Measurements from ENCODE around the gene FAM240A.

The FAM240A gene

GRCh38 chr3:46661776-46662766 is 49.7 kb downstream of the FAM240A start:
- no peak for DNase-seq (ENCODE audit: low read depth in 1 of 2, low spot score in 1 of 2)

- DNase-seq (ENCODE audit: low read depth in 1 of 2, low spot score in 1 of 2): no peak
These were observed 50.6 kb downstream of the FAM240A start for GRCh38 chr3:46662771-46663551.

- DNase-seq (ENCODE audit: low read depth in 1 of 2, low spot score in 1 of 2): no peak
These were observed 51.3 kb downstream of the FAM240A start for GRCh38 chr3:46663591-46664135.

GRCh38 chr3:46664188-46664970 is 52.1 kb downstream of the FAM240A start:
- no peak for DNase-seq (ENCODE audit: low read depth in 1 of 2, low spot score in 1 of 2)

GRCh38 chr3:46664971-46665762 is 52.8 kb downstream of the FAM240A start:
- no peak for DNase-seq (ENCODE audit: low read depth in 1 of 2, low spot score in 1 of 2)

DNA sequence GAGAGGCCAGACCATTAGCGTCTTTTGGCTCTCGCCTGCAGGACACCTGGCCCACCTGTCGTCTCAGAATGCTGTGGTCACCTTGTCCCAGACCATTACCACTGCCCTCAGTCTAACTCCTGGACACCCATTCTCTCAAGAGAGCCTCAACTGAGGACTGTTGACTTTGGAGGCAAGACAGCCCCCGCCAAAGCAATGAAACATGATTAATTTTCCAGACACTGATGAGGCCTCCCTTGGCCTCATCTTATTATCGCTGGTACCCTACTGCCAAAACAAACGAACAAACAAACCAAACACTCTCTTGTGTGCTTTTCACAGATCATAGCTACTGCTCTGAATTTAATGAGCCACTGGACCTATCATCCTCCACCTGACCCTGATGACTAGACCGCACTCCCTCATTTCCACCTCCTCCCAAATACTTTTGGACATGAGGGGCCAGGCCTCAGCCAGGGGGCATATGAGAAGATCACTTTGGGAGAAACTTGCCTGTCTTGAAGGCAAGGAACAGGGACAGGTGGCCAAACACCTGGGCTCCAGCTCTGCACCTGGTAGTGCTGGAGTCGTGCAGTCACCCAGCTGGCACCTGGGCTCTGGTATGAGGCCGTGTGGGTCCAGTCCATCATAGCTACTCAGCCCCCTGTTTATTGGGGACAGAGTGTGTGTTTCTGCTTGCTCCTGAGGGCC is 53.6 kb downstream of the FAM240A start:
- no peak for DNase-seq (ENCODE audit: low read depth in 1 of 2, low spot score in 1 of 2)

DNA sequence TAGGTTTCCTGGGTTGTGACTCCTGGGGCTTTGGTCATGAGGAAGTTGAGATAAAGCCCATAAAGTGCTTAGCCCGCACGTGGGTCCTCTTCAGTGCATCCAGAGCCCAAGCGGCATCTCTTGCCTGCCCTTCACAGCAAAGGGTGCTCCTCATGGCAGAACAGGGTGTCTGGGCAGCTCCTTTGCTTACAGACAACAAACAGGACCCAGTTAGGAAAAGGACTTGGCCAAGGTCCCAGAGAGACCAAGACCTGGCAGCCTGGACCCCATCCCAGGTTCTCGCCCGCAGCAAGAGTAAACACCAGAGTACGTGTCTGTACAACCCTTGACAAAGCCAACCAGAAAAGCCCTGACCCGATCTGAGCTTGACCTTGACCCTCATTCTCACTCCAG is 54.1 kb downstream of the FAM240A start:
- no peak for DNase-seq (ENCODE audit: low read depth in 1 of 2, low spot score in 1 of 2)

- DNase-seq (ENCODE audit: low read depth in 1 of 2, low spot score in 1 of 2): no peak
These were observed 54.8 kb downstream of the FAM240A start for GRCh38 chr3:46667061-46667621.

GRCh38 chr3:46667657-46668056 is 55.3 kb downstream of the FAM240A start:
- DNase-seq (ENCODE audit: low read depth in 1 of 2, low spot score in 1 of 2): no peak

DNA sequence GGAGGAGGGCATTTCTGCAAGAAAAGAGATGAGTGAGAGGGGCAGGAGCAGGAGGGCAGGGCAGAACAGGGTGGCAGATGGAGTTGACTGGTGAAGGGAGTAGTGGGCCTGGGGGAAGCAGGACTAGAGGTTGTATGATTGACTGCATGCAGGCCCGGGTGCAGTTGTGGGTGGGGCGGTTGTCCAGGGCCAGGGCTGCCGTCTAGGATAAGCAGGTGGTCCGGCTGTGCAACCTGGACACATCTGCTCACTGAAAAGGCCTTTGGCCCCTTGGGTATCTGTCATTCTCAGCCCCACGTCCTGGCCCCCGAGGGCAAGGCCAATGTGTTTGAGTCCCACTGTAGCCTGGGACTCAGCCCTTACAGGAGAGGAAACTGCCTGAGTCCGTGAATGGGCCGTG is 55.8 kb downstream of the FAM240A start:
- no peak for DNase-seq (ENCODE audit: low read depth in 1 of 2, low spot score in 1 of 2)

DNA sequence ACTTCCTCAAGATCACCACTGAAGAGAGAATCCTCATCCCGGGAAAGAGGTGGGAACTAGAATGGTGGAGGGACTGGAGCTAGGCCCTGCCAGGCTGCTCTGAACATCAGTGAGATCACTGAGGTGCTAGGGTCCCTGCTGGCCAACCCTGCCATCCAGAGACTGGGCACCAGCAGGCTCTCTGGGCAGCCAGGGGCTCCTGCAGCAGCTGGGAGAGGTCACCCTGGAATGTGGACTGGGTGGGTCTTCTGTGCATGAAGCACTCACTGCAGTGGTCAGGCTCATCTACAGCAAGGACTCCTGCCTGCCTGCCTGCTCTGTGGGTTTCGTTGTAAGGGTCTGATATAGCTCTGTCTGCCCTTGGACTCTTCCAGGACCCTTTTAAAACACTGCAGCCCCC is 56.3 kb downstream of the FAM240A start:
- DNase-seq (ENCODE audit: low read depth in 1 of 2, low spot score in 1 of 2): no peak

- DNase-seq (ENCODE audit: low read depth in 1 of 2, low spot score in 1 of 2): no peak
These were observed 57.1 kb downstream of the FAM240A start for GRCh38 chr3:46669191-46669999.

DNA sequence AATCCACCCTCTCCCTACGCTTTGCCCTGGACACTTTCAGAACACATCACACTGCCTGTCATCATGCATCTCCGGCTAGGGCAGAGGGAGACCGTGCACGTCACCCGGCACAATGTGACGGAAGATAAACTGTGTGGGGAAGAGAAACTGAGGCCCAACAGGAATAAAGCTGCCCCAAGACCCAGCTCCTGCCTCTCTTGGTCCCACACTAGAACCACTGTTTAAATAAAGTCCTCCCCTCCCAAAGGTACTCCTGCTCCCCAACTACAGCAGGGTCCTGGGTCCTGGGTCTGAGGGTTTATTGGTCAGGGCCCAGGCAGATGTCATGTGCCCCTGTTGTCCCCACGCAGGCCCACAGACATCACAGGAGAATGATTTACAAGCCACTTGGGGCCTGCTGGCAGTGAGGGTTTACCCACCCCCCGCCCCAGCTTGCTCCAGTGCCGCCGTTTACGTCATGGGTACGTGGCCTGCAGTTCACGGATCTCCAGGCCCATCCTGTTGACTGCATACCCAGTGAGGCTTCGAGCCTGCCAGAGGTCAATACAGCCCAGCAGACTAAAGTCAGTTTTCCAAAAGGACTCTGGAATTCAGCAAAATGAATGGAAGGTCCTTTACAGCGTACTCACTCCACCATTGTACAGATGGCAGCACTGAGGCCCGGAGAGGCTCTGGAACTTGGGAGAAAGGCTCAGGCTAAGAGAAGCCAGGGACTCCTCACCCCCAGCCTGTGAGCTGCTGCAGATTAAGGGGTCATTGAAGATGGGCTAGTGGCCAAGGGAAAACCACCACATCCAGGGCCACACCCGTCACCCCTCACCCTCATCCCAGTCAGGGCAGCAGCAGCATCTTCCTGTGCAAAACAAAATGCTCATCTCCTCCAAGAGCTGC is 57.9 kb downstream of the FAM240A start:
- DNase-seq (ENCODE audit: low read depth in 1 of 2, low spot score in 1 of 2): no peak

DNA sequence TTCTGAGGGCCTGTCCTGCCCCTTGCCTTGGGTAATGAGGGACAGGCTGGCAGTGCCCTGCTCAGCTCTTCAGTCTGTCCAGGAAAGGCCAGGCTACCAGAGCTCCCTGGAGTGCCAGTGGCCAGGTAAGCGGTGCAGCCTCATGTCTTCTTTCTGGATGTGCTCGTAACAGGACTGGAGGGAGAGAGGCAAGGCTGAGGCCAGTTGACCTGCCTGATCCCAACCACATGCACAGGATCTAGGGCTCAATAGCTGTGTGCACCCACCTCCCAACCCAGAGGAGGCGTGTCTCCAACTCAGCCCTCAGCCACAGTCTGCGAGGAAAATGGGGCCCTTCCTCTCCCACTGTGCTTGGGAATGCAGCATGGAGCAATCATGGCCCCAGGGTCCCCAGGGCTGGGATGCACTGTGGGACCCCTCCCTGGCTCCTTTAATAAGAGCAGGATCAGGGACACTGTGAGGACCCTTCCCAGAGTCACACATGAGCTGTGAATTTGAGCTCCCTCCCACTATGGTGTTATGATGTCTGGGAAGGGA is 58.6 kb downstream of the FAM240A start:
- no peak for DNase-seq (ENCODE audit: low read depth in 1 of 2, low spot score in 1 of 2)

- DNase-seq (ENCODE audit: low read depth in 1 of 2, low spot score in 1 of 2): no peak
These were observed 59.4 kb downstream of the FAM240A start for GRCh38 chr3:46671541-46672348.

DNA sequence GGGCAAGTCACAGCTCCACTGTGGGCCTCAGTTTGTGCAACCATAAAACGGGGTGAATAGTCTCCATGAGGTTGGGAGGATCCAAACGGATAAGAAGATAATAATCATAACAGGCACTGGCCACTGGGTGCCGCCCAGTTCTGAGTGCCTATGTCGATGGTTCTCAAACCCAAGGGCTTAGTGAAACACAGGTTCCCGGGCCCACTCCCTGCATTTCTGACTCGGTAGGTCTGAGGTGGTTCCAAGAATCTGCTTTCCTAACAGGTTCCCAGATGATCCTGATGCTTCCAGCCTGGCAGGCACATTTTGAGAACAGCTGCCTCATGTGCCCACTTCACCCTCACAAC is 60.0 kb downstream of the FAM240A start:
- no peak for DNase-seq (ENCODE audit: low read depth in 1 of 2, low spot score in 1 of 2)
